HCT116 (cell line): Measurements from ENCODE around the gene DMD.

Experiments used
- ATF3 ChIP-seq: IDR thresholded peaks from 2 replicates; pipeline ENCODE4 v1.6.1; 2012
- FOSL1 ChIP-seq: IDR thresholded peaks from 2 replicates; pipeline ENCODE4 v1.6.1; 2012; ENCODE audit warnings: low read depth
- JUND ChIP-seq: IDR thresholded peaks from 2 replicates; pipeline ENCODE4 v1.6.1; 2012
- MAX ChIP-seq: IDR thresholded peaks from 2 replicates; pipeline ENCODE4 v1.6.1; 2012
- POLR2A ChIP-seq: IDR thresholded peaks from 2 replicates; pipeline ENCODE4 v1.7.0; 2011; ENCODE audit warnings: borderline replicate concordance; ENCODE audit not compliant: insufficient read depth, insufficient read length; ENCODE audit errors: extremely low read depth
- POLR2AphosphoS5 ChIP-seq: IDR thresholded peaks from 2 replicates; pipeline ENCODE4 v1.6.1; 2011; ENCODE audit warnings: mild to moderate bottlenecking, low read depth, low read length, moderate library complexity
- RAD21 ChIP-seq: IDR thresholded peaks from 2 replicates; pipeline ENCODE4 v1.6.1; 2012; ENCODE audit warnings: low read depth, mild to moderate bottlenecking
- SIN3A ChIP-seq: IDR thresholded peaks from 2 replicates; pipeline ENCODE4 v1.6.1; 2012; ENCODE audit warnings: low read depth
- SP1 ChIP-seq: IDR thresholded peaks from 2 replicates; pipeline ENCODE4 v1.6.1; 2012; ENCODE audit warnings: low read depth
- SRF ChIP-seq: IDR thresholded peaks from 2 replicates; pipeline ENCODE4 v1.6.1; 2012; ENCODE audit warnings: low read depth
- TF ChIP-seq, protein P1 (sequence below), 3 experiments: fragments of 200-600 bp in 1 of 3; sonication (generic) in 1 of 3; IDR thresholded peaks in 2 of 3; conservative IDR thresholded peaks in 1 of 3; 2 replicates each; pipeline ENCODE4 v1.5.1; 2012 to 2017; ENCODE audit warnings: low read depth in 2 of 3, low read length in 2 of 3, antibody characterized with exemption in 1 of 3, borderline replicate concordance in 1 of 3, control low read depth in 1 of 3, mild to moderate bottlenecking in 1 of 3, mixed read lengths in 1 of 3, mixed run types in 1 of 3, moderate library complexity in 1 of 3; ENCODE audit not compliant: insufficient read depth in 1 of 3
- TF ChIP-seq, protein P2 (sequence below): IDR thresholded peaks from 2 replicates; pipeline ENCODE4 v1.6.1; 2011; ENCODE audit warnings: mild to moderate bottlenecking, low read length, moderate library complexity; ENCODE audit not compliant: insufficient replicate concordance; ENCODE audit errors: extremely low read depth

DNA sequence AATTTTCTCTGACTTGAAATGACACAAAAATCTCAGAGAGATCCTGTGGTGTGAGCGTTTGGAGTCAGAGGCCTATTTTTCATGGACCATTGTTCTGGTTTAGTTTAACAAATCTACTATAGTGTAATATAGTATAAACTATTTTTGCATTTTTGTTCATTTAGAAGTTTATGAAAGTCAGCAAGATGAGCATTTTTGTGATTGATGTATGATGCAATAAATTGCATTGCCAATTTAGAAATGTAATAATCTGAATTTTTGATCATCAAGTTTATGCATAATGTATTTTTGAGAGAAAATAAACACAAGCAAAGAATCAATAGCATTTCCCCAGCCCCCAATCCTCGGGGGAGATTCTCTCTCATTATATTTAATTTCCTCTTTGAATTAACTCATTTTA lies 1620.0 kb downstream of the DMD start:
- no peak for TF ChIP-seq POLR2A
- TF ChIP-seq MAX = no peak
- TF ChIP-seq JUND = no peak
- TF ChIP-seq, protein P1, sequence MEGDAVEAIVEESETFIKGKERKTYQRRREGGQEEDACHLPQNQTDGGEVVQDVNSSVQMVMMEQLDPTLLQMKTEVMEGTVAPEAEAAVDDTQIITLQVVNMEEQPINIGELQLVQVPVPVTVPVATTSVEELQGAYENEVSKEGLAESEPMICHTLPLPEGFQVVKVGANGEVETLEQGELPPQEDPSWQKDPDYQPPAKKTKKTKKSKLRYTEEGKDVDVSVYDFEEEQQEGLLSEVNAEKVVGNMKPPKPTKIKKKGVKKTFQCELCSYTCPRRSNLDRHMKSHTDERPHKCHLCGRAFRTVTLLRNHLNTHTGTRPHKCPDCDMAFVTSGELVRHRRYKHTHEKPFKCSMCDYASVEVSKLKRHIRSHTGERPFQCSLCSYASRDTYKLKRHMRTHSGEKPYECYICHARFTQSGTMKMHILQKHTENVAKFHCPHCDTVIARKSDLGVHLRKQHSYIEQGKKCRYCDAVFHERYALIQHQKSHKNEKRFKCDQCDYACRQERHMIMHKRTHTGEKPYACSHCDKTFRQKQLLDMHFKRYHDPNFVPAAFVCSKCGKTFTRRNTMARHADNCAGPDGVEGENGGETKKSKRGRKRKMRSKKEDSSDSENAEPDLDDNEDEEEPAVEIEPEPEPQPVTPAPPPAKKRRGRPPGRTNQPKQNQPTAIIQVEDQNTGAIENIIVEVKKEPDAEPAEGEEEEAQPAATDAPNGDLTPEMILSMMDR (IDR thresholded peaks at IDR 0.05 in 2 of 3, conservative IDR thresholded peaks at IDR 0.05 in 1 of 3; ENCODE audit: borderline replicate concordance in 1 of 3, insufficient read depth in 1 of 3, low read depth in 2 of 3, low read length in 2 of 3) = no peak
- TF ChIP-seq, protein P2, sequence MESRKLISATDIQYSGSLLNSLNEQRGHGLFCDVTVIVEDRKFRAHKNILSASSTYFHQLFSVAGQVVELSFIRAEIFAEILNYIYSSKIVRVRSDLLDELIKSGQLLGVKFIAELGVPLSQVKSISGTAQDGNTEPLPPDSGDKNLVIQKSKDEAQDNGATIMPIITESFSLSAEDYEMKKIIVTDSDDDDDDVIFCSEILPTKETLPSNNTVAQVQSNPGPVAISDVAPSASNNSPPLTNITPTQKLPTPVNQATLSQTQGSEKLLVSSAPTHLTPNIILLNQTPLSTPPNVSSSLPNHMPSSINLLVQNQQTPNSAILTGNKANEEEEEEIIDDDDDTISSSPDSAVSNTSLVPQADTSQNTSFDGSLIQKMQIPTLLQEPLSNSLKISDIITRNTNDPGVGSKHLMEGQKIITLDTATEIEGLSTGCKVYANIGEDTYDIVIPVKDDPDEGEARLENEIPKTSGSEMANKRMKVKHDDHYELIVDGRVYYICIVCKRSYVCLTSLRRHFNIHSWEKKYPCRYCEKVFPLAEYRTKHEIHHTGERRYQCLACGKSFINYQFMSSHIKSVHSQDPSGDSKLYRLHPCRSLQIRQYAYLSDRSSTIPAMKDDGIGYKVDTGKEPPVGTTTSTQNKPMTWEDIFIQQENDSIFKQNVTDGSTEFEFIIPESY = no peak
- no peak for TF ChIP-seq POLR2AphosphoS5
- TF ChIP-seq FOSL1 = no peak
- TF ChIP-seq SRF = no peak
- no peak for TF ChIP-seq SIN3A
- no peak for TF ChIP-seq RAD21
- TF ChIP-seq ATF3 = no peak
- no peak for TF ChIP-seq SP1
